ENCODE results near the gene THSD7A. TPM values are rescaled to one million over a fixed set of nuclear protein-coding genes. Genes with fewer than 3 reads are reported as not detected.

The THSD7A gene
- total RNA-seq, 3 donors from 2014 or later (not counting 1 experiment from before 2014, with no cell fraction given) = 0.29 to 8.6 TPM; not detected in 1

- ATAC-seq (no peak), DNase-seq (no peak)
- no peak overlapping the region for H3K4me3 ChIP-seq (ENCODE audit: low read length)
- Mint-ChIP-seq H3K27ac (no peak overlapping the region), H3K4me3 (no peak overlapping the region), H3K9me3 (peaks cover 10 to 12% of the 10 kb centered on the region in 2 donors), H3K4me1 (no peaks in the 10 kb centered on the region), H3K36me3 (no peaks in the 10 kb centered on the region), H3K27me3 (ENCODE audit: low read depth in 2 of 2) (no peaks in the 10 kb centered on the region)
- H3K4me1 ChIP-seq (ENCODE audit: control insufficient read depth, insufficient read depth, low read length) = no peaks in the 10 kb centered on the region
- 86% methylated on average over 4 of the region's 6 CpGs for WGBS (ENCODE audit: insufficient coverage)
- no peaks in the 10 kb centered on the region for H3K9me3 ChIP-seq (ENCODE audit: control insufficient read depth, insufficient read depth, low read length)
- no peaks in the 10 kb centered on the region for H3K27me3 ChIP-seq (ENCODE audit: control insufficient read depth, insufficient read depth, low read length)
- intact Hi-C loops (cut with micrococcal nuclease) = no loop called here
- TF ChIP-seq CTCF (IDR thresholded peaks at IDR 0.05) = no peak
- H3K36me3 ChIP-seq (ENCODE audit: control insufficient read depth, insufficient read depth, low read length) = no peaks in the 10 kb centered on the region
- H3K27ac ChIP-seq (ENCODE audit: low read length) = no peak overlapping the region
Measured at GRCh38 chr7:11858622-11859302, 26.8 kb upstream of the THSD7A start.

GRCh38 chr7:11858026-11858425 lies 26.0 kb upstream of the THSD7A start:
- no peaks in the 10 kb centered on the region for H3K9me3 ChIP-seq (ENCODE audit: control insufficient read depth, insufficient read depth, low read length)
- H3K4me1 ChIP-seq (ENCODE audit: control insufficient read depth, insufficient read depth, low read length) = no peaks in the 10 kb centered on the region
- no peak overlapping the region for H3K4me3 ChIP-seq (ENCODE audit: low read length)
- intact Hi-C loops (cut with micrococcal nuclease) = no loop called here
- Mint-ChIP-seq H3K4me1 (no peaks in the 10 kb centered on the region), H3K27ac (no peak overlapping the region), H3K27me3 (ENCODE audit: low read depth in 2 of 2) (no peaks in the 10 kb centered on the region), H3K4me3 (no peak overlapping the region), H3K9me3 (peaks cover 10 to 12% of the 10 kb centered on the region in 2 donors), H3K36me3 (no peaks in the 10 kb centered on the region)
- 91% methylated on average over 2 of the region's 2 CpGs for WGBS (ENCODE audit: insufficient coverage)
- DNase-seq = no peak
- H3K36me3 ChIP-seq (ENCODE audit: control insufficient read depth, insufficient read depth, low read length) = no peaks in the 10 kb centered on the region
- no peak for TF ChIP-seq CTCF (IDR thresholded peaks at IDR 0.05)
- no peaks in the 10 kb centered on the region for H3K27me3 ChIP-seq (ENCODE audit: control insufficient read depth, insufficient read depth, low read length)
- ATAC-seq = no peak
- no peak overlapping the region for H3K27ac ChIP-seq (ENCODE audit: low read length)

- no peaks in the 10 kb centered on the region for H3K4me1 Mint-ChIP-seq
- H3K4me3 Mint-ChIP-seq = no peak overlapping the region
- no peaks in the 10 kb centered on the region for H3K36me3 ChIP-seq (ENCODE audit: control insufficient read depth, insufficient read depth, low read length)
- intact Hi-C loops (cut with micrococcal nuclease) = no loop called here
- H3K4me3 ChIP-seq (ENCODE audit: low read length) = no peak overlapping the region
- WGBS (ENCODE audit: insufficient coverage) = 100% methylated on average over 2 of the region's 3 CpGs
- H3K27me3 ChIP-seq (ENCODE audit: control insufficient read depth, insufficient read depth, low read length) = no peaks in the 10 kb centered on the region
- H3K9me3 ChIP-seq (ENCODE audit: control insufficient read depth, insufficient read depth, low read length) = no peaks in the 10 kb centered on the region
- H3K27ac ChIP-seq (ENCODE audit: low read length) = no peak overlapping the region
- H3K9me3 Mint-ChIP-seq = peaks cover 3 to 6% of the 10 kb centered on the region in 2 donors
- no peaks in the 10 kb centered on the region for H3K36me3 Mint-ChIP-seq
- no peak overlapping the region for H3K27ac Mint-ChIP-seq
- H3K4me1 ChIP-seq (ENCODE audit: control insufficient read depth, insufficient read depth, low read length) = no peaks in the 10 kb centered on the region
- ATAC-seq (no peak), DNase-seq (no peak)
- no peaks in the 10 kb centered on the region for H3K27me3 Mint-ChIP-seq (ENCODE audit: low read depth in 2 of 2)
- no peak for TF ChIP-seq CTCF (IDR thresholded peaks at IDR 0.05)
Measured at GRCh38 chr7:11848251-11848650, 16.3 kb upstream of the THSD7A start.

- Histone ChIP-seq H3K9me3 (ENCODE audit: control insufficient read depth, insufficient read depth, low read length) (no peaks in the 10 kb centered on the region), H3K27ac (ENCODE audit: low read length) (no peak overlapping the region), H3K27me3 (ENCODE audit: control insufficient read depth, insufficient read depth, low read length) (no peaks in the 10 kb centered on the region), H3K36me3 (ENCODE audit: control insufficient read depth, insufficient read depth, low read length) (no peaks in the 10 kb centered on the region), H3K4me1 (ENCODE audit: control insufficient read depth, insufficient read depth, low read length) (no peaks in the 10 kb centered on the region), H3K4me3 (ENCODE audit: low read length) (no peak overlapping the region)
- no peak for TF ChIP-seq CTCF (IDR thresholded peaks at IDR 0.05)
- WGBS (ENCODE audit: insufficient coverage) = 71% methylated on average over 1 of the region's 2 CpGs
- no peaks in the 10 kb centered on the region for H3K27me3 Mint-ChIP-seq (ENCODE audit: low read depth in 2 of 2)
- H3K4me3 Mint-ChIP-seq = no peak overlapping the region
- peaks cover 2 to 6% of the 10 kb centered on the region in 2 donors for H3K9me3 Mint-ChIP-seq
- ATAC-seq = no peak
- no peak overlapping the region for H3K27ac Mint-ChIP-seq
- no peaks in the 10 kb centered on the region for H3K4me1 Mint-ChIP-seq
- intact Hi-C loops (cut with micrococcal nuclease) = no loop called here
- DNase-seq = no peak
- no peaks in the 10 kb centered on the region for H3K36me3 Mint-ChIP-seq
Measured at GRCh38 chr7:11847336-11847735, 15.3 kb upstream of the THSD7A start.

All from natural killer cell (primary cell).